ENCODE results near the gene TNPO2.

Gene TNPO2

DNA sequence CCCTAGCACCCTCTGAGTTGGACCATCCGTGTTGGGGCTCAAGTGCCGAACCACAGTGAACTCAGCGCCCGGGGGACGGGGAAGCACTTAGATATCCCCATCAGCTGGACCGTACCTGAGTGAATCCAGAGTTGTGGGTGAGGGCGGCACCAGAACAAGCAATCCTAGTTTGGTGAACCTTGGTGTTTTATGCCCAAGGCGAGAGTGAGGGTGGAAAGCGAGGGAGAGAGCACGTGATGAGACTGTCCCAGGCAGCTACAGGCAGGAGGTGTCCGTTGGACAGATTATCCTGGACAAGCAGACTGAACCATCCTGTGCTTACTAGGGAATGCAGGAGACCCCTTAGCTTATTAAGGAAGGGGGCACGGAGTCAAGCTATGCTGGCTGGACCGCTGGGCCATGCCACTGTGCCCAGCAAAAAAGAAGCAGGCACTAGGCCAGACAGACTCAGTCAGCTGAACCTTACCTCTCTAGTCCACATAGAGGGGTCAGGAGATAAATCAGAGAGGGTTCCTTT, 14.2 kb upstream of the TNPO2 start:
- Histone ChIP-seq H3K36me3 (ENCODE audit: insufficient read depth, low read length) (peaks cover 27% of the 10 kb centered on the region), H3K4me3 (ENCODE audit: low read depth in 1 of 2, low read length in 2 of 2) (peak overlapping the region; percentile 71 to 79; a peak in 3 of 4 replicates), H3K4me1 (ENCODE audit: insufficient read depth, low read length) (peaks cover 44% of the 10 kb centered on the region), H4K20me1 (ENCODE audit: insufficient read depth, low read length) (peaks cover 14% of the 10 kb centered on the region), H2AFZ (ENCODE audit: low read depth, low read length) (peak overlapping the region; percentile 84), H3K4me2 (ENCODE audit: insufficient read depth, low read length) (peak overlapping the region; percentile 91), H3K79me2 (ENCODE audit: insufficient read depth, low read length) (peaks cover 42% of the 10 kb centered on the region), H3K9ac (ENCODE audit: low read depth, low read length) (peak overlapping the region; percentile 69), H3K27ac (ENCODE audit: low read length) (peak overlapping the region; percentile 93), H3K9me3 (ENCODE audit: insufficient read depth, low read length, severe bottlenecking) (no peaks in the 10 kb centered on the region), H3K27me3 (ENCODE audit: insufficient read depth, low read length, poor library complexity) (no peaks in the 10 kb centered on the region)
- TF ChIP-seq, protein P1, sequence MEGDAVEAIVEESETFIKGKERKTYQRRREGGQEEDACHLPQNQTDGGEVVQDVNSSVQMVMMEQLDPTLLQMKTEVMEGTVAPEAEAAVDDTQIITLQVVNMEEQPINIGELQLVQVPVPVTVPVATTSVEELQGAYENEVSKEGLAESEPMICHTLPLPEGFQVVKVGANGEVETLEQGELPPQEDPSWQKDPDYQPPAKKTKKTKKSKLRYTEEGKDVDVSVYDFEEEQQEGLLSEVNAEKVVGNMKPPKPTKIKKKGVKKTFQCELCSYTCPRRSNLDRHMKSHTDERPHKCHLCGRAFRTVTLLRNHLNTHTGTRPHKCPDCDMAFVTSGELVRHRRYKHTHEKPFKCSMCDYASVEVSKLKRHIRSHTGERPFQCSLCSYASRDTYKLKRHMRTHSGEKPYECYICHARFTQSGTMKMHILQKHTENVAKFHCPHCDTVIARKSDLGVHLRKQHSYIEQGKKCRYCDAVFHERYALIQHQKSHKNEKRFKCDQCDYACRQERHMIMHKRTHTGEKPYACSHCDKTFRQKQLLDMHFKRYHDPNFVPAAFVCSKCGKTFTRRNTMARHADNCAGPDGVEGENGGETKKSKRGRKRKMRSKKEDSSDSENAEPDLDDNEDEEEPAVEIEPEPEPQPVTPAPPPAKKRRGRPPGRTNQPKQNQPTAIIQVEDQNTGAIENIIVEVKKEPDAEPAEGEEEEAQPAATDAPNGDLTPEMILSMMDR (IDR thresholded peaks at IDR 0.05; ENCODE audit: borderline replicate concordance, extremely low read depth, low read length, poor library complexity, severe bottlenecking), result no peak
- TF ChIP-seq EZH2 (IDR thresholded peaks at IDR 0.05; ENCODE audit: borderline replicate concordance, low read depth, low read length, severe bottlenecking), result no peak
- no peak for ATAC-seq (ENCODE audit: insufficient read depth, low read depth)
- no peak for DNase-seq

DNA sequence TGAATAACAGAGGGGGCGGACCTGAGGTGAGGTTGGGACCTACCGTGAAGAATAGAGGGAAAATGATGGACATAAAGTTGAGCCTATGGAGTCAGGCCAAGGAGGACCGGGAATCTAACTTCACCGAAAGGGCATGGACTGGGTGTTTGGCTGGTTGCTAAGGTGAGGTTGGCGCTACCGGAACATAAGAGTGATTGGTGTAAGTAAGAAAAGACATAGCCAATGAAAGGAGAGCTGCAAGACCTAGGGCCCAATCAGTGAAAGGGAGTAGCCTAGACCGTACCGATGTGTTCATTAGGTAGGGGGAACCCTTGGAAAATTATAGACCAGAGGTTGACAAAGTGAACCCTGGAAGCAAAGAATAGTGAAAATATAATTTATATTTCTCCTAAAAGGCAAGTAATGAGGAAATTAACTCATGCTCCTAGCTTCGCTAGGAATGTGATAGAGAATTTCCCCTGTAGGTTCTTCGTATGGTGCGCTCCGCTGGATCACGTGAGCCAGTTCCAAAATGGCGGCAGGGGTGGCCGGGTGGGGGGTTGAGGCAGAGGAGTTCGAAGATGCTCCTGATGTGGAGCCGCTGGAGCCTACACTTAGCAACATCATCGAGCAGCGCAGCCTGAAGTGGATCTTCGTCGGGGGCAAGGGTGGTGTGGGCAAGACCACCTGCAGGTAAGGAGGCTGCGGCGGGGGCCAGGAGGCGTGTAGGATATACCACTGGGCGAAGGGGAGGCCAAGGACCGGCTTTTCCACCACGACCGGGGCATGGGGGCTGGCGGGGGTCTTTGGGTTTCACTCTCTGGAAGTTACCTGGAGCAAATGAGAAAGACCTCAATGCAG, 13.5 kb upstream of the TNPO2 start, which contains the start of gene GET3:
Gene GET3, plus strand, starts transcription at position 503 of the 840 bp plus-strand sequence. Its CDS starts 9 bp downstream, at position 512.
- H3K4me1 ChIP-seq (ENCODE audit: insufficient read depth, low read length), result peaks cover 51% of the 10 kb centered on the region
- H3K27me3 ChIP-seq (ENCODE audit: insufficient read depth, low read length, poor library complexity), result no peaks in the 10 kb centered on the region
- DNase-seq, result peak; percentile 92
- H4K20me1 ChIP-seq (ENCODE audit: insufficient read depth, low read length), result peaks cover 19% of the 10 kb centered on the region
- H3K4me3 ChIP-seq (ENCODE audit: low read depth in 1 of 2, low read length in 2 of 2), result peak within 1 kb of the TSS; percentile 71 to 79; a peak in 3 of 4 replicates
- H3K9me3 ChIP-seq (ENCODE audit: insufficient read depth, low read length, severe bottlenecking), result no peaks in the 10 kb centered on the region
- H3K79me2 ChIP-seq (ENCODE audit: insufficient read depth, low read length), result peaks cover 49% of the 10 kb centered on the region
- peak within 1 kb of the TSS; percentile 93 for H3K27ac ChIP-seq (ENCODE audit: low read length)
- TF ChIP-seq, protein P1 (IDR thresholded peaks at IDR 0.05; ENCODE audit: borderline replicate concordance, extremely low read depth, low read length, poor library complexity, severe bottlenecking), result no peak
- TF ChIP-seq EZH2 (IDR thresholded peaks at IDR 0.05; ENCODE audit: borderline replicate concordance, low read depth, low read length, severe bottlenecking), result no peak
- H3K36me3 ChIP-seq (ENCODE audit: insufficient read depth, low read length), result peaks cover 29% of the 10 kb centered on the region
- peak within 1 kb of the TSS; percentile 84 for H2AFZ ChIP-seq (ENCODE audit: low read depth, low read length)
- peak within 1 kb of the TSS; percentile 91 for H3K4me2 ChIP-seq (ENCODE audit: insufficient read depth, low read length)
- peak; percentile 90 for ATAC-seq (ENCODE audit: insufficient read depth, low read depth)
- H3K9ac ChIP-seq (ENCODE audit: low read depth, low read length), result peak within 1 kb of the TSS; percentile 69

DNA sequence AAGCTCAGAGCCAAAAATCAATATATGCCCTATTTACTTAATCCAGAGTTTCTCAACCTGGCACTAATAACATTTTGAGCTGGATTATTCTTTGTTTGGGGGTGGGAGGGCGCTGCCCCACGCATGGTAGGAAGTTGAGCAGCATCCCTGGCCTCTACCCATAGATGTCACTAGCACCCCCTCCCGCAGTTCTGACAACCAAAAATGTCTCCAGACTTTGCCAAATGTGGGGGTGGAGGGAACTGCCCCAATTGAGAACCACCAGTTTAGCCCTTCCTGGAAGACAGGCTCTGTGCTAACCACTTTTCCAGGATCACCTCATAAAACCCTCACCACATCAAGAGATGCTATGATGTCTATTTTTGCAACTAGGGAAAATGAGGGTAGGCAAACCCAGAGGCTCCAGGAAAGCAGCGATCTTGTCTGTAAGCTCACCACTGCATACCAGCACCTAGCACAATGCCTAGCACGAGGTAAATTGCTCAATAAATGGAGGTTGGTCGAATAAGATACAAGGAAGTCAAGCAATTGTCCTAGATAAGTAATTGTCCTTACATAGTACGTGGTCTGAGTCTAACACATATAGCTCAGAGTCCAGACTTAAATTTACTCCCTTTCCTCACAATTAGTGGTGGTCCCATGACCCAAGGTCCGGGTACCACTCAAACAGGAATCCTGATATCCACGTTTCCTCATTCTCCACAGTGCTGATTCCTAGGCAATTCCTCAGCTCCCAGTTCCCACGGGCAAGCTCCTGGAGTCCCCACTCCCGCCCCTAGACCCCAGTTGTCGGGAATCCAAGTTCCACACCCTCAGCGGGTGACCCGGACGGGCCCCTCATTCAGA, 9.9 kb upstream of the TNPO2 start:
- peak; percentile 66 for DNase-seq
- Histone ChIP-seq H3K36me3 (ENCODE audit: insufficient read depth, low read length) (peaks cover 45% of the 10 kb centered on the region), H3K4me3 (ENCODE audit: low read depth in 1 of 2, low read length in 2 of 2) (peak overlapping the region; percentile 66 to 89), H3K9ac (ENCODE audit: low read depth, low read length) (peak overlapping the region; percentile 92), H2AFZ (ENCODE audit: low read depth, low read length) (peak overlapping the region; percentile 85; the same call in 1 of the 2 replicates), H3K27me3 (ENCODE audit: insufficient read depth, low read length, poor library complexity) (no peaks in the 10 kb centered on the region), H3K9me3 (ENCODE audit: insufficient read depth, low read length, severe bottlenecking) (no peaks in the 10 kb centered on the region), H3K79me2 (ENCODE audit: insufficient read depth, low read length) (peaks cover 67% of the 10 kb centered on the region), H3K27ac (ENCODE audit: low read length) (peak overlapping the region; percentile 98), H3K4me2 (ENCODE audit: insufficient read depth, low read length) (peak overlapping the region; percentile 73), H3K4me1 (ENCODE audit: insufficient read depth, low read length) (peaks cover 53% of the 10 kb centered on the region), H4K20me1 (ENCODE audit: insufficient read depth, low read length) (peaks cover 48% of the 10 kb centered on the region)
- TF ChIP-seq EZH2 (IDR thresholded peaks at IDR 0.05; ENCODE audit: borderline replicate concordance, low read depth, low read length, severe bottlenecking), result no peak
- TF ChIP-seq, protein P1 (IDR thresholded peaks at IDR 0.05; ENCODE audit: borderline replicate concordance, extremely low read depth, low read length, poor library complexity, severe bottlenecking), result peak; percentile 63
- ATAC-seq (ENCODE audit: insufficient read depth, low read depth), result no peak

Data from DND-41 (cell line).